GM19468 (cell line): ENCODE results near the gene CTBP2.
"Not testable (repeated sequence)": the region's sequence is repeated elsewhere in the genome, so short reads cannot be mapped to it uniquely, and the experiment has no call there.

Experiments
- ATAC-seq: cut with Tn5 transposase; IDR thresholded peaks from one replicate; pipeline ENCODE4 v1.9.1; 2021; ENCODE audit warnings: mild to moderate bottlenecking, moderate library complexity, moderate number of reproducible peaks; ENCODE audit not compliant: unreplicated experiment; ENCODE audit errors: extremely low read depth

Gene CTBP2

GRCh38 chr10:125093974-125094705 is 66.2 kb downstream of the CTBP2 start:
- ATAC-seq = no peak

GRCh38 chr10:125093199-125093973 is 67.0 kb downstream of the CTBP2 start:
- ATAC-seq = no peak

GRCh38 chr10:125092564-125093031 is 67.8 kb downstream of the CTBP2 start:
- no peak for ATAC-seq

GRCh38 chr10:125091891-125092290 is 68.5 kb downstream of the CTBP2 start:
- no peak for ATAC-seq

GRCh38 chr10:125089469-125089868 is 70.9 kb downstream of the CTBP2 start:
- ATAC-seq = no peak

- ATAC-seq = no peak
These were observed 72.5 kb downstream of the CTBP2 start for GRCh38 chr10:125087897-125088215.

- ATAC-seq = no peak
These were observed 73.0 kb downstream of the CTBP2 start for GRCh38 chr10:125087191-125087896.

GRCh38 chr10:125086691-125087090 is 73.7 kb downstream of the CTBP2 start:
- ATAC-seq = no peak

- ATAC-seq = no peak
These were observed 74.9 kb downstream of the CTBP2 start for GRCh38 chr10:125085258-125086054.

- ATAC-seq = no peak
These were observed 75.6 kb downstream of the CTBP2 start for GRCh38 chr10:125084614-125085257.

- ATAC-seq = no peak
These were observed 76.2 kb downstream of the CTBP2 start for GRCh38 chr10:125084191-125084613.

- ATAC-seq = no peak
These were observed 76.8 kb downstream of the CTBP2 start for GRCh38 chr10:125083576-125083920.

GRCh38 chr10:125082881-125083575 is 77.3 kb downstream of the CTBP2 start:
- no peak for ATAC-seq

GRCh38 chr10:125082471-125082870 is 77.9 kb downstream of the CTBP2 start:
- not testable (repeated sequence) for ATAC-seq

GRCh38 chr10:125081931-125082330 is 78.4 kb downstream of the CTBP2 start:
- no peak for ATAC-seq

- ATAC-seq = no peak
These were observed 79.4 kb downstream of the CTBP2 start for GRCh38 chr10:125080984-125081383.

GRCh38 chr10:125080296-125080695 is 80.1 kb downstream of the CTBP2 start:
- no peak for ATAC-seq

GRCh38 chr10:125079091-125079600 is 81.2 kb downstream of the CTBP2 start:
- ATAC-seq = no peak
